Kidney (tissue), 14 donors: ENCODE results near the gene STN1. TPM values are rescaled to one million over a fixed set of nuclear protein-coding genes. Genes with fewer than 3 reads are reported as not detected.
A peak's percentile ranks its signal among the peaks of the same experiment; 100 is the strongest.

Source experiments
- DNase-seq, 5 donors: peaks; one replicate each; pipeline ENCODE4 v3.0.0-alpha.2; 2013 to 2020
- FAIRE-seq: peaks from 2 replicates; lab custom pipeline; 2012; peaks lifted over from hg19 to GRCh38; lab: Jason Lieb, UNC
- H3K27ac ChIP-seq, 2 donors: one replicate each; pipeline ENCODE4 v1.7.0; 2013; ENCODE audit warnings: low read depth in 2 of 2, low read length in 2 of 2, inconsistent platforms in 1 of 2
- H3K27me3 ChIP-seq: one replicate; pipeline ENCODE4 v1.7.1; 2013; ENCODE audit warnings: low read length, inconsistent platforms; ENCODE audit not compliant: control insufficient read depth, insufficient read depth
- H3K36me3 ChIP-seq, 3 donors: one replicate each; pipeline versions ENCODE4 v1.7.0 to v1.7.1; 2013; ENCODE audit warnings: low read length in 3 of 3, control low read depth in 1 of 3, inconsistent platforms in 1 of 3; ENCODE audit not compliant: insufficient read depth in 3 of 3, control insufficient read depth in 2 of 3
- H3K4me1 ChIP-seq, 3 donors: one replicate each; pipeline versions ENCODE4 v1.7.0 to v1.7.1; 2013; ENCODE audit warnings: low read length in 3 of 3, inconsistent platforms in 1 of 3, low read depth in 1 of 3; ENCODE audit not compliant: control insufficient read depth in 2 of 3, insufficient read depth in 2 of 3
- H3K4me3 ChIP-seq, 3 donors: one replicate each; pipeline versions ENCODE4 v1.7.0 to v1.8.1; 2013; ENCODE audit warnings: low read length in 3 of 3, control low read depth in 1 of 3, inconsistent platforms in 1 of 3
- H3K9ac ChIP-seq, 3 donors: one replicate each; pipeline versions ENCODE4 v1.7.0 to v1.7.1; 2013; ENCODE audit warnings: low read length in 3 of 3, control low read depth in 1 of 3, inconsistent platforms in 1 of 3
- H3K9me3 ChIP-seq, 3 donors: one replicate each; pipeline versions ENCODE4 v1.7.0 to v1.7.1; 2013; ENCODE audit warnings: low read length in 3 of 3, control low read depth in 1 of 3, inconsistent platforms in 1 of 3; ENCODE audit not compliant: control insufficient read depth in 2 of 3, insufficient read depth in 1 of 3
- CTCF ChIP-seq: IDR thresholded peaks from 3 replicates; pipeline ENCODE4 v1.5.1; 2012; ENCODE audit warnings: mild to moderate bottlenecking, moderate library complexity, borderline replicate concordance; ENCODE audit not compliant: insufficient read depth; ENCODE audit errors: extremely low read depth
- intact Hi-C: fragments of 100-400 bp; cut with DNase I; formaldehyde crosslinking; loops from one replicate; pipeline ENCODE4 v1.11.1; 2022
- polyA plus RNA-seq: library from polyadenylated mRNA; stranded (reverse); fragments of 350-450 nt; fragmentation: Illumina TruSeq; extraction: RNeasy Lipid Tissue Mini Kit (QIAGEN cat#74804); gene quantifications from one replicate; pipeline ENCODE4 v1.2.3, GENCODE V29; 2014; ENCODE audit warnings: low read depth, low replicate concordance; ENCODE audit not compliant: insufficient read depth
- total RNA-seq: library from RNA; stranded (reverse); fragmentation: NEBNext Ultra II Directional; extraction: Animal tissue kit (Norgen Biotek cat#: 25700); gene quantifications from one replicate; pipeline ENCODE4 v1.2.1, GENCODE V29; 2021
- donor health status: control.
- donor health status: control.
- donor health status: control.
- donor health status: control.
- donor health status: control.
- donor health status: DM: yes; HTN: yes; CAD: no.
- donor health status: Normal renal cell carcinoma (clear cell type).

The STN1 gene
- total and polyA plus RNA-seq, 2 donors from 2014 or later = 29.4 to 30.1 TPM

GRCh38 chr10:103839872-103840739, 77.9 kb downstream of the STN1 start:
- intact Hi-C loops = no loop called here
- DNase-seq (peak in 3 of 5 donors; percentile 49 to 56 (median 54)), FAIRE-seq (no peak)
- Histone ChIP-seq H3K9me3 (no peaks in the 10 kb centered on the region), H3K27me3 (no peaks in the 10 kb centered on the region), H3K9ac (no peak overlapping the region), H3K27ac (no peak overlapping the region), H3K4me3 (no peak overlapping the region), H3K4me1 (peaks cover 0 to 10% (median 7%) of the 10 kb centered on the region in 3 donors), H3K36me3 (no peaks in the 10 kb centered on the region)
- no peak for TF ChIP-seq CTCF

GRCh38 chr10:103839519-103839871, 78.5 kb downstream of the STN1 start:
- no peak for TF ChIP-seq CTCF
- intact Hi-C loops = no loop called here
- no peaks in the 10 kb centered on the region for H3K27me3 ChIP-seq
- DNase-seq (peak in 1 of 5 donors; percentile 46), FAIRE-seq (no peak)
- no peaks in the 10 kb centered on the region for H3K36me3 ChIP-seq
- H3K9ac ChIP-seq = no peak overlapping the region
- H3K27ac ChIP-seq = no peak overlapping the region
- H3K4me3 ChIP-seq = no peak overlapping the region
- no peaks in the 10 kb centered on the region for H3K9me3 ChIP-seq
- peaks cover 0 to 10% (median 7%) of the 10 kb centered on the region in 3 donors for H3K4me1 ChIP-seq

GRCh38 chr10:103838862-103839518, 79.0 kb downstream of the STN1 start:
- no peak overlapping the region for H3K9ac ChIP-seq
- H3K36me3 ChIP-seq = no peaks in the 10 kb centered on the region
- H3K4me1 ChIP-seq = peaks cover 0 to 8% (median 7%) of the 10 kb centered on the region in 3 donors
- no peaks in the 10 kb centered on the region for H3K9me3 ChIP-seq
- DNase-seq (peak in 2 of 5 donors; percentile 25 to 29), FAIRE-seq (no peak)
- H3K4me3 ChIP-seq = no peak overlapping the region
- TF ChIP-seq CTCF = no peak
- H3K27me3 ChIP-seq = no peaks in the 10 kb centered on the region
- intact Hi-C loops = no loop called here
- H3K27ac ChIP-seq = no peak overlapping the region
